Spinal cord (tissue), 10 donors: Measurements from ENCODE around the gene LARP4B. TPM values are rescaled to one million over a fixed set of nuclear protein-coding genes. Genes with fewer than 3 reads are reported as not detected.
"Not testable (repeated sequence)": the region's sequence is repeated elsewhere in the genome, so short reads cannot be mapped to it uniquely, and the experiment has no call there.

Experiments
- DNase-seq, 6 donors: peaks; one replicate each; pipeline versions ENCODE4 v3.0.0 to v3.0.0-alpha.2; 2013 to 2015; ENCODE audit warnings: low spot score in 6 of 6, low read depth in 4 of 6
- H3K27ac ChIP-seq: one replicate; pipeline ENCODE4 v1.5.1; 2013; ENCODE audit warnings: low read depth, low read length, control low read depth
- H3K27me3 ChIP-seq: one replicate; pipeline ENCODE4 v1.6.1; 2013; ENCODE audit warnings: low read length; ENCODE audit not compliant: control insufficient read depth, insufficient read depth
- H3K36me3 ChIP-seq: one replicate; pipeline ENCODE4 v1.6.1; 2013; ENCODE audit warnings: low read length; ENCODE audit not compliant: control insufficient read depth, insufficient read depth
- H3K4me1 ChIP-seq: one replicate; pipeline ENCODE4 v1.6.1; 2013; ENCODE audit warnings: low read length; ENCODE audit not compliant: control insufficient read depth, insufficient read depth
- H3K4me3 ChIP-seq: one replicate; pipeline ENCODE4 v1.5.1; 2013; ENCODE audit warnings: low read depth, low read length, control low read depth
- H3K9me3 ChIP-seq: one replicate; pipeline ENCODE4 v1.6.1; 2013; ENCODE audit warnings: low read length; ENCODE audit not compliant: control insufficient read depth, insufficient read depth
- WGBS: methylation state at CpG from one replicate; pipeline ENCODE4 v1.1.5; 2013; ENCODE audit warnings: missing lambda C conversion rate; ENCODE audit not compliant: insufficient coverage; 5-methylcytosine and 5-hydroxymethylcytosine counted together
- polyA plus RNA-seq, 2 donors: library from polyadenylated mRNA; unstranded; fragments of 120-200 nt; gene quantifications; one replicate each; pipeline ENCODE4 v1.2.1, GENCODE V29; 2013; ENCODE audit not compliant: insufficient read length in 2 of 2
- total RNA-seq, 2 donors: library from RNA; depleted of rRNA in 1 of 2; stranded (reverse); fragments of 120-200 nt in 1 of 2; fragments of >200 nt in 1 of 2; gene quantifications; one replicate each; pipeline versions ENCODE4 v1.2.3 to v1.2.4, GENCODE V29; 2013 to 2014
- donor health status: healthy.

LARP4B gene
- total and polyA plus RNA-seq, 4 donors: 28.2 to 38.5 (median 38.0) TPM

GRCh38 chr10:772227-772637 is 159.3 kb downstream of the LARP4B start:
- no peaks in the 10 kb centered on the region for H3K36me3 ChIP-seq
- DNase-seq: no peak
- WGBS: 67% methylated on average over 11 of the region's 14 CpGs
- H3K27ac ChIP-seq: no peak overlapping the region
- no peaks in the 10 kb centered on the region for H3K4me1 ChIP-seq
- H3K27me3 ChIP-seq: no peaks in the 10 kb centered on the region
- H3K9me3 ChIP-seq: peaks cover 7% of the 10 kb centered on the region
- H3K4me3 ChIP-seq: no peak overlapping the region

DNA sequence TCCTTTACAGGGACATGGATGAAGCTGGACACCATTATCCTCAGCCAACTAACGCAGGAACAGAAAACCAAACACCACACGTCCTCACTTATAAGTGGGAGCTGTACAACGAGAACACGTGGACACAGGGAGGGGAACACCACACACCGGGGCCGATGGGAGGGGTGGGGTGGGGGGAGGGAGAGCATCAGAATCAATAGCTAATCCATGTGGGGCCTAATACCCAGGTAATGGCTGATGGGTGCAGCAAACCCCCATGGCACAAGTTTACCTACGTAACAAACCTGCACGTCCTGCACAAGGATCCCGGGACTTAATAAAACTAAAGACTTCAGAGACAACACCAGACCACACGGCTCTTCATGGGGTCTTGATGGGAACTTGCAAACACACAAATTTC is 159.9 kb downstream of the LARP4B start:
- no peak overlapping the region for H3K4me3 ChIP-seq
- no peak overlapping the region for H3K27ac ChIP-seq
- peaks cover 7% of the 10 kb centered on the region for H3K9me3 ChIP-seq
- H3K4me1 ChIP-seq: no peaks in the 10 kb centered on the region
- H3K27me3 ChIP-seq: no peaks in the 10 kb centered on the region
- H3K36me3 ChIP-seq: no peaks in the 10 kb centered on the region
- 89% methylated on average over 4 of the region's 10 CpGs for WGBS
- DNase-seq: no peak

- no peak overlapping the region for H3K4me3 ChIP-seq
- no peaks in the 10 kb centered on the region for H3K4me1 ChIP-seq
- H3K27me3 ChIP-seq: no peaks in the 10 kb centered on the region
- H3K27ac ChIP-seq: no peak overlapping the region
- no peaks in the 10 kb centered on the region for H3K36me3 ChIP-seq
- WGBS: 92% methylated on average over 12 of the region's 15 CpGs
- peaks cover 7% of the 10 kb centered on the region for H3K9me3 ChIP-seq
- no peak for DNase-seq
Observed at GRCh38 chr10:770975-771374, 160.5 kb downstream of the LARP4B start.

- not testable (repeated sequence) for DNase-seq, H3K36me3 ChIP-seq, H3K4me3 ChIP-seq, H3K9me3 ChIP-seq, H3K27ac ChIP-seq, H3K27me3 ChIP-seq, H3K4me1 ChIP-seq
- WGBS: 100% methylated on average over 8 of the region's 13 CpGs
Observed at GRCh38 chr10:770048-770712, 161.3 kb downstream of the LARP4B start.

DNA sequence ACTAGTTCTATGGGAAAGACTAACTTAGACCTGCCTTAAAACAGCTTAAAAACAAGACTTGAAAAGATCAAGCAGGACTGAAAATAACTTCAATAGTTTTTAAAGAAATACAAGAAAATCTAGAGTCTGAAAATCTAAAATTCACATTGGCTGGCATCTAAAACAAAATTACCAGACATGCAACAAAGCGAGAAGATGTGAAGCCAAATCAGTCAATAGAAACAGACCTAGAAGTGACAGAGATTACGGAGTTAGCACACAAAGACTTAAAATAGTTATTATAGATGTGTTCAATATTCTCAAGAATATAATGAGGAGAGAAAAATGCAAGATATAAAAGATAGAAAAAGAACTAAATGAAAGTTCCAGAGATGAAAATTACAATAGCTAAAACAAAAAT is 163.7 kb downstream of the LARP4B start:
- H3K9me3 ChIP-seq: peaks cover 7% of the 10 kb centered on the region
- no peak for DNase-seq
- no peaks in the 10 kb centered on the region for H3K27me3 ChIP-seq
- no peaks in the 10 kb centered on the region for H3K36me3 ChIP-seq
- H3K4me3 ChIP-seq: no peak overlapping the region
- no peak overlapping the region for H3K27ac ChIP-seq
- no peaks in the 10 kb centered on the region for H3K4me1 ChIP-seq
- WGBS: no CpG with 5 or more reads among the region's 2 CpGs

DNA sequence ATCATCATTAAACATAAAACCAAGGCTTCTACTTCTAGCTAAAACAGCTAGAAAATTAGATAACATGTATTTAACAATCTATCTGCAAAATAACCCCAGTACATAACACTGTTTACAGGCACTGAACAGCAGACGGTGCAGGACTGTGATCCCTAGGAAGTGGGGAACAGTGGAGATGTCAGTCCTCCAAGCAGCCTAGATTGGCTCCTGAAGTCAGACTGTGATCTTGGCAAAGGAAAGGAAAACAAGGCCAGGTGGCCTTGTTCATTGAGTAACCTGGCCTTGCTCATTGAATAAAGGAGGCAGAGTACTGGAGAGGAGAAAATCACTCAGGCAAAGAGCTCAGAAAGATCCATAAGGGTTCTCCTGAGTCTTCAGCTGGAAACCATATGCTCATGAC is 164.3 kb downstream of the LARP4B start:
- Histone ChIP-seq H3K27me3 (no peaks in the 10 kb centered on the region), H3K27ac (no peak overlapping the region), H3K4me3 (no peak overlapping the region), H3K9me3 (peaks cover 7% of the 10 kb centered on the region), H3K4me1 (no peaks in the 10 kb centered on the region), H3K36me3 (no peaks in the 10 kb centered on the region)
- WGBS: no CpG with 5 or more reads among the region's 1 CpG
- DNase-seq: no peak

- Histone ChIP-seq H3K36me3 (no peaks in the 10 kb centered on the region), H3K4me1 (peaks cover 4% of the 10 kb centered on the region), H3K27ac (no peak overlapping the region), H3K4me3 (no peak overlapping the region), H3K27me3 (no peaks in the 10 kb centered on the region), H3K9me3 (peaks cover 6% of the 10 kb centered on the region)
- DNase-seq: no peak
Observed at GRCh38 chr10:761376-761775, 170.1 kb downstream of the LARP4B start.

- H3K4me3 ChIP-seq: no peak overlapping the region
- WGBS: no CpG with 5 or more reads among the region's 2 CpGs
- no peak overlapping the region for H3K27ac ChIP-seq
- peaks cover 6% of the 10 kb centered on the region for H3K9me3 ChIP-seq
- DNase-seq: no peak
- peaks cover 4% of the 10 kb centered on the region for H3K4me1 ChIP-seq
- H3K27me3 ChIP-seq: no peaks in the 10 kb centered on the region
- no peaks in the 10 kb centered on the region for H3K36me3 ChIP-seq
Observed at GRCh38 chr10:760622-761021, 170.9 kb downstream of the LARP4B start.

DNA sequence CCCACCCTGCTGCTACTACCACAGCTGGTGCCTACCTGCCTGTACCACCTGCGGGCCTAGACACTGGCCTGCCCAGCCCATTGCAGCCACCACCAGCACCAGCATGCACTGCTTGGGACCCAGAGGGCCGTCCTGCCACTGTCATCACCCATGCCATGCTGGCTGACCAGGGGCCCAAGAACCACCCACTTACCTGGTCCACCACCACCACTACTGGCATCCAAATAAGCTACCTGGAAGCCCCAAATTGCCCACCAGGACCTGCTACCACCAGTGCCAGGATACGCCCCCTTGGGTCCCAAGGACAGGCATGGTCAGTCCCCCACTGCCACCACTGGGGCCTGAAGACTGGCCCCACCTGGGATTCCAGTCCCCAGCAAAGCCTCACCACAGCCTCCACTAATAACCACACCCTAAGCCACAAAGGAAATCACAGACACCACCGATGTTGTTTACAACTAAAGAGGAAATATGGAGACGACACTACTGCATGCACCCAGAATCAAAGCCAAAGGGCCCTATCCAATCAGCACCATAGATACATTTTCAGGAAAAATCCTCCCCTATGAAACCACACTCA is 171.5 kb downstream of the LARP4B start:
- no peaks in the 10 kb centered on the region for H3K27me3 ChIP-seq
- no peak for DNase-seq
- H3K9me3 ChIP-seq: peaks cover 6% of the 10 kb centered on the region
- no peaks in the 10 kb centered on the region for H3K36me3 ChIP-seq
- 77% methylated on average over 4 of the region's 5 CpGs for WGBS
- H3K27ac ChIP-seq: no peak overlapping the region
- no peak overlapping the region for H3K4me3 ChIP-seq
- peaks cover 4% of the 10 kb centered on the region for H3K4me1 ChIP-seq
